PC-9 (cell line): Measurements from ENCODE around the gene MRPL3. TPM values are rescaled to one million over a fixed set of nuclear protein-coding genes. Genes with fewer than 3 reads are reported as not detected.

Source experiments
- BruUV-seq: library from RNA; stranded (reverse); fragments of 400-500 nt; replicated peaks from 2 replicates; lab custom pipeline; 2021; lab: Mats Ljungman, UMichigan
- CTCF ChIA-PET: fragments of 300-600 bp; sonication (Branson Sonifier 250); formaldehyde crosslinking; loops from one replicate; lab custom pipeline; 2022; ENCODE audit warnings: antibody characterized with exemption; lab: Charles Lee
- POLR2A ChIA-PET: fragments of 300-600 bp; sonication (Branson Sonifier 250); formaldehyde crosslinking; loops from one replicate; lab custom pipeline; 2022; ENCODE audit warnings: antibody characterized with exemption; ENCODE audit not compliant: unreplicated experiment; lab: Charles Lee
- DNase-seq, 2 experiments: peaks; one replicate each; pipeline versions ENCODE4 v3.0.0 to v3.0.0-alpha.2; 2015 to 2022; ENCODE audit warnings: mixed read lengths in 1 of 2
- H2AFZ ChIP-seq: fragments of 200-600 bp; sonication (generic); 2 replicates; pipeline ENCODE4 v1.8.1; 2017; ENCODE audit warnings: antibody characterized with exemption
- H3F3A ChIP-seq: fragments of 200-600 bp; sonication (generic); 2 replicates; pipeline ENCODE4 v1.8.1; 2017; ENCODE audit warnings: antibody characterized with exemption, mild to moderate bottlenecking, low read depth; ENCODE audit not compliant: insufficient read depth
- H3K27ac ChIP-seq: fragments of 200-600 bp; sonication (generic); 2 replicates; pipeline ENCODE4 v1.6.1; 2016; ENCODE audit warnings: mixed run types
- H3K27me3 ChIP-seq: fragments of 200-600 bp; sonication (generic); 2 replicates; pipeline ENCODE4 v1.6.1; 2016; ENCODE audit warnings: low read depth, mixed run types; ENCODE audit not compliant: insufficient read depth
- H3K36me3 ChIP-seq: fragments of 200-600 bp; sonication (generic); 2 replicates; pipeline ENCODE4 v1.6.1; 2016; ENCODE audit warnings: low read depth, mixed run types
- H3K4me1 ChIP-seq: fragments of 200-600 bp; sonication (generic); replicated peaks from 2 replicates; pipeline ENCODE4 v1.6.1; 2016; ENCODE audit warnings: mixed run types; ENCODE audit not compliant: insufficient read depth
- H3K4me2 ChIP-seq: fragments of 200-600 bp; sonication (generic); 2 replicates; pipeline ENCODE4 v1.6.1; 2017; ENCODE audit warnings: mixed run types
- H3K4me3 ChIP-seq: fragments of 200-600 bp; sonication (generic); 2 replicates; pipeline ENCODE4 v1.6.1; 2016; ENCODE audit warnings: mixed run types
- H3K79me2 ChIP-seq: fragments of 200-600 bp; sonication (generic); 2 replicates; pipeline ENCODE4 v1.6.1; 2017; ENCODE audit warnings: low read depth, mixed run types
- H3K9me2 ChIP-seq: fragments of 200-600 bp; sonication (generic); 2 replicates; pipeline ENCODE4 v1.8.1; 2017; ENCODE audit warnings: mild to moderate bottlenecking; ENCODE audit not compliant: insufficient read depth
- H3K9me3 ChIP-seq: fragments of 200-600 bp; sonication (generic); 2 replicates; pipeline ENCODE4 v1.8.1; 2016; ENCODE audit warnings: low read depth; ENCODE audit not compliant: insufficient read depth
- H4K20me1 ChIP-seq: fragments of 200-600 bp; sonication (generic); 2 replicates; pipeline ENCODE4 v1.8.1; 2017; ENCODE audit not compliant: insufficient read depth
- CTCF ChIP-seq: fragments of 200-600 bp; sonication (generic); conservative IDR thresholded peaks from 2 replicates; pipeline ENCODE4 v1.6.1; 2017; ENCODE audit warnings: mixed run types, antibody characterized with exemption, mild to moderate bottlenecking, moderate library complexity
- EZH2 ChIP-seq: fragments of 200-600 bp; sonication (generic); IDR thresholded peaks from 2 replicates; pipeline ENCODE4 v1.8.0; 2017; ENCODE audit warnings: antibody characterized with exemption, low read depth
- intact Hi-C: fragments of 100-400 bp; cut with micrococcal nuclease; formaldehyde crosslinking; loops from one replicate; pipeline ENCODE4 v1.10.0; 2022; ENCODE audit not compliant: unreplicated experiment
- total RNA-seq: library from RNA; stranded (reverse); gene quantifications from 2 replicates; pipeline ENCODE4 v1.2.3, GENCODE V29; 2021

Gene MRPL3
- total RNA-seq, 1 experiment from 2014 or later = 109 TPM

GRCh38 chr3:131484496-131485111, 18.2 kb downstream of the MRPL3 start:
- H4K20me1 ChIP-seq = no peaks in the 10 kb centered on the region; the same call in 1 of the 2 replicates
- H3K27me3 ChIP-seq = no peaks in the 10 kb centered on the region
- no peak for DNase-seq
- no peaks in the 10 kb centered on the region for H3F3A ChIP-seq
- no TSS peak for BruUV-seq
- TF ChIP-seq CTCF (no peak), EZH2 (no peak)
- no peaks in the 10 kb centered on the region for H3K9me2 ChIP-seq
- no peaks in the 10 kb centered on the region for H3K4me1 ChIP-seq
- no peaks in the 10 kb centered on the region for H3K79me2 ChIP-seq
- H3K9me3 ChIP-seq = no peaks in the 10 kb centered on the region
- H3K27ac ChIP-seq = no peak overlapping the region
- H3K4me2 ChIP-seq = no peak overlapping the region
- intact Hi-C loops = loop anchor here (10.0 kb wide), 1 partner anchor 450 kb away; no protein-coding TSS in a partner anchor
- CTCF ChIA-PET = no interaction called here
- H3K36me3 ChIP-seq = peaks cover 16% of the 10 kb centered on the region; the same call in 1 of the 2 replicates
- H3K4me3 ChIP-seq = no peak overlapping the region
- H2AFZ ChIP-seq = no peak overlapping the region
- POLR2A ChIA-PET = no interaction called here

- no peaks in the 10 kb centered on the region for H3K9me2 ChIP-seq
- H3K79me2 ChIP-seq = 0 out of 2 replicates have a peak, but pooled peaks cover under 1% of the 10 kb centered on the region
- peaks cover 12% of the 10 kb centered on the region; the same call in 1 of the 2 replicates for H3K36me3 ChIP-seq
- DNase-seq = no peak
- ChIA-PET CTCF (no interaction called here), POLR2A (no interaction called here)
- H2AFZ ChIP-seq = no peak overlapping the region
- no TSS peak for BruUV-seq
- intact Hi-C loops = loop anchor here (10.0 kb wide), 1 partner anchor 445 kb away; no protein-coding TSS in a partner anchor
- no peaks in the 10 kb centered on the region for H4K20me1 ChIP-seq
- no peaks in the 10 kb centered on the region for H3K4me1 ChIP-seq
- H3F3A ChIP-seq = no peaks in the 10 kb centered on the region
- H3K27ac ChIP-seq = no peak overlapping the region
- H3K27me3 ChIP-seq = no peaks in the 10 kb centered on the region
- no peak overlapping the region for H3K4me3 ChIP-seq
- TF ChIP-seq CTCF = no peak
- TF ChIP-seq EZH2 = no peak
- H3K4me2 ChIP-seq = no peak overlapping the region
- H3K9me3 ChIP-seq = no peaks in the 10 kb centered on the region
Observed at GRCh38 chr3:131480116-131480515, 22.7 kb downstream of the MRPL3 start.

GRCh38 chr3:131477813-131478212, 25.0 kb downstream of the MRPL3 start:
- no peaks in the 10 kb centered on the region for H3K9me3 ChIP-seq
- BruUV-seq = no TSS peak
- no peaks in the 10 kb centered on the region for H3K4me1 ChIP-seq
- H3K36me3 ChIP-seq = peaks cover 6% of the 10 kb centered on the region; the same call in 1 of the 2 replicates
- CTCF ChIA-PET = no interaction called here
- no peak overlapping the region for H3K4me2 ChIP-seq
- DNase-seq = no peak
- 0 out of 2 replicates have a peak, but pooled peaks cover 7% of the 10 kb centered on the region for H3K79me2 ChIP-seq
- no peak overlapping the region for H3K27ac ChIP-seq
- H3K9me2 ChIP-seq = no peaks in the 10 kb centered on the region
- TF ChIP-seq CTCF (no peak), EZH2 (no peak)
- H3K27me3 ChIP-seq = no peaks in the 10 kb centered on the region
- H4K20me1 ChIP-seq = peaks cover 6% of the 10 kb centered on the region; the same call in 1 of the 2 replicates
- POLR2A ChIA-PET = no interaction called here
- H2AFZ ChIP-seq = no peak overlapping the region
- H3K4me3 ChIP-seq = no peak overlapping the region
- intact Hi-C loops = no loop called here
- H3F3A ChIP-seq = no peaks in the 10 kb centered on the region
